ENCODE results near the gene DNAJC7. TPM values are rescaled to one million over a fixed set of nuclear protein-coding genes. Genes with fewer than 3 reads are reported as not detected.
"Not testable (repeated sequence)": the region's sequence is repeated elsewhere in the genome, so short reads cannot be mapped to it uniquely, and the experiment has no call there.

DNAJC7 gene
- total RNA-seq, 1 experiment from 2014 or later: 83.1 TPM

- no peak for DNase-seq (ENCODE audit: low read depth)
These were observed 59.3 kb downstream of the DNAJC7 start for GRCh38 chr17:41957869-41958439.

- no peak for DNase-seq (ENCODE audit: low read depth)
These were observed 60.0 kb downstream of the DNAJC7 start for GRCh38 chr17:41957031-41957868.

GRCh38 chr17:41956522-41956921 is 60.7 kb downstream of the DNAJC7 start:
- no peak for DNase-seq (ENCODE audit: low read depth)

- no peak for DNase-seq (ENCODE audit: low read depth)
These were observed 68.3 kb downstream of the DNAJC7 start for GRCh38 chr17:41948762-41949460.

- DNase-seq (ENCODE audit: low read depth): no peak
These were observed 72.3 kb downstream of the DNAJC7 start for GRCh38 chr17:41944943-41945342.

GRCh38 chr17:41943492-41943891 is 73.7 kb downstream of the DNAJC7 start:
- DNase-seq (ENCODE audit: low read depth): no peak

GRCh38 chr17:41942626-41943373 is 74.4 kb downstream of the DNAJC7 start:
- no peak for DNase-seq (ENCODE audit: low read depth)

- no peak for DNase-seq (ENCODE audit: low read depth)
These were observed 76.1 kb downstream of the DNAJC7 start for GRCh38 chr17:41941168-41941567.

- no peak for DNase-seq (ENCODE audit: low read depth)
These were observed 77.5 kb downstream of the DNAJC7 start for GRCh38 chr17:41939693-41940090.

- DNase-seq (ENCODE audit: low read depth): no peak
These were observed 78.1 kb downstream of the DNAJC7 start for GRCh38 chr17:41939044-41939692.

- no peak for DNase-seq (ENCODE audit: low read depth)
These were observed 79.0 kb downstream of the DNAJC7 start for GRCh38 chr17:41937970-41938954.

GRCh38 chr17:41935641-41936040 is 81.6 kb downstream of the DNAJC7 start:
- no peak for DNase-seq (ENCODE audit: low read depth)

GRCh38 chr17:41932816-41933389 is 84.3 kb downstream of the DNAJC7 start:
- DNase-seq (ENCODE audit: low read depth): no peak

- DNase-seq (ENCODE audit: low read depth): not testable (repeated sequence)
These were observed 85.5 kb downstream of the DNAJC7 start for GRCh38 chr17:41931715-41932114.

- DNase-seq (ENCODE audit: low read depth): not testable (repeated sequence)
These were observed 86.4 kb downstream of the DNAJC7 start for GRCh38 chr17:41930833-41931156.

- peak; percentile 96 for DNase-seq (ENCODE audit: low read depth)
These were observed 87.0 kb downstream of the DNAJC7 start, which contains the start of gene ODAD4 for GRCh38 chr17:41930009-41930832. ODAD4 (plus strand) TSS chr17:41930617; CDS start chr17:41930724, 107 bp downstream.

- no peak for DNase-seq (ENCODE audit: low read depth)
These were observed 88.5 kb downstream of the DNAJC7 start for GRCh38 chr17:41928693-41929251.

Measured in LHCN-M2 (cell line).